Measurements from ENCODE around the gene EZH1. TPM values are rescaled to one million over a fixed set of nuclear protein-coding genes. Genes with fewer than 3 reads are reported as not detected.

EZH1 gene
- total RNA-seq, 1 donor from 2014 or later = 73.7 TPM

- H3K27ac ChIP-seq = no peak overlapping the region
- peak overlapping the region in 1 of 2 donors; percentile 45 for H3K4me3 ChIP-seq
- intact Hi-C loops (cut with DNase I) = no loop called here
- H3K4me1 ChIP-seq = peaks cover 19% of the 10 kb centered on the region
- peak in 1 of 2 donors; percentile 79 for DNase-seq (ENCODE audit: extremely low spot score in 2 of 2)
- H3K9me3 ChIP-seq = no peaks in the 10 kb centered on the region
- TF ChIP-seq CTCF (IDR thresholded peaks at IDR 0.05) (no peak), POLR2A (IDR thresholded peaks at IDR 0.05) (no peak), POLR2AphosphoS5 (IDR thresholded peaks at IDR 0.05; ENCODE audit: insufficient read depth in 1 of 2, low read depth in 1 of 2) (no peak)
- peaks cover 0 to 15% of the 10 kb centered on the region in 2 donors for H3K36me3 ChIP-seq
- H3K27me3 ChIP-seq = peaks cover 4% of the 10 kb centered on the region
These were observed 37.6 kb upstream of the EZH1 start for GRCh38 chr17:42782166-42783061.

- Histone ChIP-seq H3K4me3 (peak overlapping the region in 1 of 2 donors; percentile 45), H3K27me3 (peaks cover 4% of the 10 kb centered on the region), H3K9me3 (no peaks in the 10 kb centered on the region), H3K4me1 (peaks cover 19% of the 10 kb centered on the region), H3K27ac (no peak overlapping the region), H3K36me3 (peaks cover 0 to 15% of the 10 kb centered on the region in 2 donors)
- DNase-seq (ENCODE audit: extremely low spot score in 2 of 2) = peak in 1 of 2 donors; percentile 82
- TF ChIP-seq CTCF (IDR thresholded peaks at IDR 0.05) (no peak), POLR2AphosphoS5 (IDR thresholded peaks at IDR 0.05; ENCODE audit: insufficient read depth in 1 of 2, low read depth in 1 of 2) (no peak), POLR2A (IDR thresholded peaks at IDR 0.05) (no peak)
- intact Hi-C loops (cut with DNase I) = no loop called here
These were observed 36.9 kb upstream of the EZH1 start for GRCh38 chr17:42781639-42782165.

GRCh38 chr17:42780851-42781638 is 36.2 kb upstream of the EZH1 start:
- Histone ChIP-seq H3K9me3 (no peaks in the 10 kb centered on the region), H3K36me3 (peaks cover 0 to 22% of the 10 kb centered on the region in 2 donors), H3K4me1 (peaks cover 19% of the 10 kb centered on the region), H3K27me3 (peaks cover 4% of the 10 kb centered on the region), H3K27ac (no peak overlapping the region), H3K4me3 (peak overlapping the region; percentile 37 to 45)
- intact Hi-C loops (cut with DNase I) = no loop called here
- TF ChIP-seq POLR2AphosphoS5 (IDR thresholded peaks at IDR 0.05; ENCODE audit: insufficient read depth in 1 of 2, low read depth in 1 of 2) (peak in 1 of 2 donors; percentile 6), CTCF (IDR thresholded peaks at IDR 0.05) (no peak), POLR2A (IDR thresholded peaks at IDR 0.05) (no peak)
- DNase-seq (ENCODE audit: extremely low spot score in 2 of 2) = no peak

- TF ChIP-seq POLR2AphosphoS5 (IDR thresholded peaks at IDR 0.05; ENCODE audit: insufficient read depth in 1 of 2, low read depth in 1 of 2) = peak in 1 of 2 donors; percentile 25
- no peak for TF ChIP-seq CTCF (IDR thresholded peaks at IDR 0.05)
- TF ChIP-seq POLR2A (IDR thresholded peaks at IDR 0.05) = no peak
These were observed 35.4 kb upstream of the EZH1 start, which contains the start of gene WNK4 for GRCh38 chr17:42779936-42780850. Gene WNK4 (plus strand): TSS chr17:42780610. CDS start chr17:42780699, 89 bp downstream.

More at GRCh38 chr17:42779936-42780850, 35.4 kb upstream of the EZH1 start, which contains the start of gene WNK4:
- intact Hi-C loops (cut with DNase I) = no loop called here
- peaks cover 19% of the 10 kb centered on the region for H3K4me1 ChIP-seq
- H3K27me3 ChIP-seq = peaks cover 3% of the 10 kb centered on the region
- H3K27ac ChIP-seq = peak within 1 kb of the TSS; percentile 57
- H3K36me3 ChIP-seq = peaks cover 0 to 31% of the 10 kb centered on the region in 2 donors
- H3K4me3 ChIP-seq = peak within 1 kb of the TSS; percentile 37 to 45
- DNase-seq (ENCODE audit: extremely low spot score in 2 of 2) = no peak
- H3K9me3 ChIP-seq = no peaks in the 10 kb centered on the region
